ENCODE results near the gene SHBG. TPM values are rescaled to one million over a fixed set of nuclear protein-coding genes. Genes with fewer than 3 reads are reported as not detected.
"Not testable (repeated sequence)": the region's sequence is repeated elsewhere in the genome, so short reads cannot be mapped to it uniquely, and the experiment has no call there.

The SHBG gene
- total RNA-seq, 1 donor, result 0.36 TPM

- no peak for TF ChIP-seq CTCF (IDR thresholded peaks at IDR 0.05; ENCODE audit: extremely low read depth, low read depth, low read length)
- no peak overlapping the region for H3K27ac ChIP-seq (ENCODE audit: low read depth, low read length)
- no peak for DNase-seq (ENCODE audit: insufficient read length, low spot score, missing footprints)
- H3K4me2 ChIP-seq (ENCODE audit: insufficient read depth, low read length), result no peak overlapping the region
- H3K4me1 ChIP-seq (ENCODE audit: insufficient read depth, low read length), result peaks cover 4% of the 10 kb centered on the region
- H3K4me3 ChIP-seq (ENCODE audit: insufficient read depth, low read length), result no peak overlapping the region
- no peaks in the 10 kb centered on the region for H3K36me3 ChIP-seq (ENCODE audit: insufficient read depth, low read length)
- no peaks in the 10 kb centered on the region for H3K27me3 ChIP-seq (ENCODE audit: insufficient read depth, low read length)
- peaks cover 6% of the 10 kb centered on the region for H4K20me1 ChIP-seq (ENCODE audit: insufficient read depth, low read length)
- H3K9me3 ChIP-seq (ENCODE audit: low read depth, low read length), result no peaks in the 10 kb centered on the region
- H2AFZ ChIP-seq (ENCODE audit: low read length), result no peak overlapping the region
- H3K79me2 ChIP-seq (ENCODE audit: insufficient read depth, low read length), result peaks cover 8% of the 10 kb centered on the region
Measured at GRCh38 chr17:7618608-7619007, 11.3 kb upstream of the SHBG start.

- DNase-seq (ENCODE audit: insufficient read length, low spot score, missing footprints), result no peak
- Histone ChIP-seq H4K20me1 (ENCODE audit: insufficient read depth, low read length) (no peaks in the 10 kb centered on the region), H3K79me2 (ENCODE audit: insufficient read depth, low read length) (no peaks in the 10 kb centered on the region), H3K4me2 (ENCODE audit: insufficient read depth, low read length) (no peak overlapping the region), H3K27me3 (ENCODE audit: insufficient read depth, low read length) (no peaks in the 10 kb centered on the region), H3K9me3 (ENCODE audit: low read depth, low read length) (no peaks in the 10 kb centered on the region), H2AFZ (ENCODE audit: low read length) (no peak overlapping the region), H3K27ac (ENCODE audit: low read depth, low read length) (no peak overlapping the region), H3K4me1 (ENCODE audit: insufficient read depth, low read length) (no peaks in the 10 kb centered on the region), H3K36me3 (ENCODE audit: insufficient read depth, low read length) (no peaks in the 10 kb centered on the region), H3K4me3 (ENCODE audit: insufficient read depth, low read length) (no peak overlapping the region)
- no peak for TF ChIP-seq CTCF (IDR thresholded peaks at IDR 0.05; ENCODE audit: extremely low read depth, low read depth, low read length)
Measured at GRCh38 chr17:7620835-7621234, 9.1 kb upstream of the SHBG start.

GRCh38 chr17:7623661-7624060 is 6.3 kb upstream of the SHBG start:
- Histone ChIP-seq H3K27me3 (ENCODE audit: insufficient read depth, low read length) (no peaks in the 10 kb centered on the region), H3K79me2 (ENCODE audit: insufficient read depth, low read length) (peaks cover 15% of the 10 kb centered on the region), H3K4me3 (ENCODE audit: insufficient read depth, low read length) (no peak overlapping the region), H2AFZ (ENCODE audit: low read length) (no peak overlapping the region), H3K36me3 (ENCODE audit: insufficient read depth, low read length) (no peaks in the 10 kb centered on the region), H3K9me3 (ENCODE audit: low read depth, low read length) (no peaks in the 10 kb centered on the region), H3K27ac (ENCODE audit: low read depth, low read length) (no peak overlapping the region), H4K20me1 (ENCODE audit: insufficient read depth, low read length) (no peaks in the 10 kb centered on the region), H3K4me1 (ENCODE audit: insufficient read depth, low read length) (peaks cover 5% of the 10 kb centered on the region), H3K4me2 (ENCODE audit: insufficient read depth, low read length) (no peak overlapping the region)
- DNase-seq (ENCODE audit: insufficient read length, low spot score, missing footprints), result no peak
- TF ChIP-seq CTCF (IDR thresholded peaks at IDR 0.05; ENCODE audit: extremely low read depth, low read depth, low read length), result no peak

GRCh38 chr17:7625749-7626148 is 4.2 kb upstream of the SHBG start:
- H3K4me1 ChIP-seq (ENCODE audit: insufficient read depth, low read length); H2AFZ ChIP-seq (ENCODE audit: low read length); H4K20me1 ChIP-seq (ENCODE audit: insufficient read depth, low read length); H3K9me3 ChIP-seq (ENCODE audit: low read depth, low read length); H3K27me3 ChIP-seq (ENCODE audit: insufficient read depth, low read length); DNase-seq (ENCODE audit: insufficient read length, low spot score, missing footprints); H3K4me2 ChIP-seq (ENCODE audit: insufficient read depth, low read length); H3K4me3 ChIP-seq (ENCODE audit: insufficient read depth, low read length); H3K36me3 ChIP-seq (ENCODE audit: insufficient read depth, low read length); H3K27ac ChIP-seq (ENCODE audit: low read depth, low read length): not testable (repeated sequence)
- H3K79me2 ChIP-seq (ENCODE audit: insufficient read depth, low read length), result peaks cover 15% of the 10 kb centered on the region
